HEK293T (cell line): ENCODE data around the gene LRRC74A.

Experiments
- CTCF ChIA-PET: fragments of 350-600 bp; formaldehyde crosslinking; extraction: SDS; loops from one replicate; lab custom pipeline; 2021; ENCODE audit warnings: antibody characterized with exemption, inconsistent platforms; lab: Yijun Ruan, JAX
- POLR2A ChIA-PET: fragments of 350-600 bp; formaldehyde crosslinking; extraction: SDS; loops from one replicate; lab custom pipeline; 2020; ENCODE audit warnings: antibody characterized with exemption, inconsistent platforms; lab: Yijun Ruan, JAX
- DNase-seq: peaks from one replicate; pipeline ENCODE4 v3.0.0; 2012; ENCODE audit warnings: mixed read lengths; ENCODE audit errors: extremely low spot score
- ARNT ChIP-seq: fragments of 450-650 bp; IDR thresholded peaks from 2 replicates; pipeline ENCODE4 v1.6.1; 2017; ENCODE audit warnings: mild to moderate bottlenecking
- BHLHE40 ChIP-seq: fragments of 450-650 bp; IDR thresholded peaks from 2 replicates; pipeline ENCODE4 v1.6.1; 2016; ENCODE audit warnings: mild to moderate bottlenecking, moderate library complexity, borderline replicate concordance
- CTBP1 ChIP-seq: fragments of 450-650 bp; IDR thresholded peaks from 2 replicates; pipeline ENCODE4 v1.6.1; 2016; ENCODE audit warnings: borderline replicate concordance
- ELF4 ChIP-seq: fragments of 450-650 bp; IDR thresholded peaks from 2 replicates; pipeline ENCODE4 v1.6.1; 2017; ENCODE audit warnings: antibody characterized with exemption
- FOXA1 ChIP-seq: fragments of 450-650 bp; IDR thresholded peaks from 2 replicates; pipeline ENCODE4 v1.6.1; 2016; ENCODE audit warnings: mild to moderate bottlenecking
- FOXK2 ChIP-seq: fragments of 450-650 bp; IDR thresholded peaks from 2 replicates; pipeline ENCODE4 v1.6.1; 2016; ENCODE audit warnings: mild to moderate bottlenecking
- FOXM1 ChIP-seq: fragments of 450-650 bp; IDR thresholded peaks from 2 replicates; pipeline ENCODE4 v1.6.1; 2017; ENCODE audit warnings: mild to moderate bottlenecking, borderline replicate concordance
- HDGF ChIP-seq: fragments of 450-650 bp; IDR thresholded peaks from 2 replicates; pipeline ENCODE4 v1.6.1; 2017; ENCODE audit warnings: antibody characterized with exemption, borderline replicate concordance
- L3MBTL2 ChIP-seq: fragments of 450-650 bp; conservative IDR thresholded peaks from 2 replicates; pipeline ENCODE4 v1.6.1; 2016; ENCODE audit warnings: mild to moderate bottlenecking
- LEF1 ChIP-seq: fragments of 450-650 bp; IDR thresholded peaks from 2 replicates; pipeline ENCODE4 v1.6.1; 2017; ENCODE audit warnings: mild to moderate bottlenecking, borderline replicate concordance
- NFRKB ChIP-seq: fragments of 450-650 bp; IDR thresholded peaks from 2 replicates; pipeline ENCODE4 v1.6.1; 2016; ENCODE audit warnings: mild to moderate bottlenecking, moderate library complexity
- SP1 ChIP-seq: fragments of 450-650 bp; IDR thresholded peaks from 2 replicates; pipeline ENCODE4 v1.6.1; 2017
- SUZ12 ChIP-seq: fragments of 450-650 bp; IDR thresholded peaks from 2 replicates; pipeline ENCODE4 v1.6.1; 2016; ENCODE audit warnings: mild to moderate bottlenecking
- TARDBP ChIP-seq: fragments of 450-650 bp; IDR thresholded peaks from 2 replicates; pipeline ENCODE4 v1.6.1; 2016
- ZNF384 ChIP-seq: fragments of 450-650 bp; IDR thresholded peaks from 2 replicates; pipeline ENCODE4 v1.6.1; 2016
- TF ChIP-seq, protein P1 (sequence below): fragments of 450-650 bp; IDR thresholded peaks from 2 replicates; pipeline ENCODE4 v1.6.1; 2016

LRRC74A gene

DNA sequence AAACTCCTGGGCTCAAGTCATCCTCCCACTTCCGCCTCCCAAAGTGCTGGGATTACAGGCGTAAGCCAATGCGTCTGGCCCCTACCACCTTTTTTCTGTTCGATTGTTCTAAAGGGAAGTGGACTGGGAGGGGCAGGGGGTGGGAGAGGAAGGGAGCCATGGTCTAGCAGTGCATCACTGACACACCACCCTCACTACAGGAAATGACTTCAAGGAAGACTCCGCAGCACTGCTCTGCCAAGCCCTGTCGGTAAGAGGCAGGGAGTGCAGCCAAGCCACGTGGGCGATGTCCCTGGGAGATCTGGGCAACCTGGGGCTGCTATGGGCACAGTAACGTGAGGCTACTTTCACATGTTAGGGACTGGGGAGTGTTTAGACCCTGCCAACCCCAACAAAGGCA lies 18.0 kb downstream of the LRRC74A start:
- POLR2A ChIA-PET, result no interaction called here
- TF ChIP-seq ARNT (no peak), CTBP1 (no peak), FOXM1 (no peak), FOXK2 (no peak), LEF1 (no peak), HDGF (no peak), SUZ12 (no peak), TARDBP (no peak), ELF4 (no peak), L3MBTL2 (no peak), NFRKB (no peak), FOXA1 (no peak), SP1 (no peak)
- TF ChIP-seq, protein P1, sequence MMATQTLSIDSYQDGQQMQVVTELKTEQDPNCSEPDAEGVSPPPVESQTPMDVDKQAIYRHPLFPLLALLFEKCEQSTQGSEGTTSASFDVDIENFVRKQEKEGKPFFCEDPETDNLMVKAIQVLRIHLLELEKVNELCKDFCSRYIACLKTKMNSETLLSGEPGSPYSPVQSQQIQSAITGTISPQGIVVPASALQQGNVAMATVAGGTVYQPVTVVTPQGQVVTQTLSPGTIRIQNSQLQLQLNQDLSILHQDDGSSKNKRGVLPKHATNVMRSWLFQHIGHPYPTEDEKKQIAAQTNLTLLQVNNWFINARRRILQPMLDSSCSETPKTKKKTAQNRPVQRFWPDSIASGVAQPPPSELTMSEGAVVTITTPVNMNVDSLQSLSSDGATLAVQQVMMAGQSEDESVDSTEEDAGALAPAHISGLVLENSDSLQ, result no peak
- no peak for DNase-seq

DNA sequence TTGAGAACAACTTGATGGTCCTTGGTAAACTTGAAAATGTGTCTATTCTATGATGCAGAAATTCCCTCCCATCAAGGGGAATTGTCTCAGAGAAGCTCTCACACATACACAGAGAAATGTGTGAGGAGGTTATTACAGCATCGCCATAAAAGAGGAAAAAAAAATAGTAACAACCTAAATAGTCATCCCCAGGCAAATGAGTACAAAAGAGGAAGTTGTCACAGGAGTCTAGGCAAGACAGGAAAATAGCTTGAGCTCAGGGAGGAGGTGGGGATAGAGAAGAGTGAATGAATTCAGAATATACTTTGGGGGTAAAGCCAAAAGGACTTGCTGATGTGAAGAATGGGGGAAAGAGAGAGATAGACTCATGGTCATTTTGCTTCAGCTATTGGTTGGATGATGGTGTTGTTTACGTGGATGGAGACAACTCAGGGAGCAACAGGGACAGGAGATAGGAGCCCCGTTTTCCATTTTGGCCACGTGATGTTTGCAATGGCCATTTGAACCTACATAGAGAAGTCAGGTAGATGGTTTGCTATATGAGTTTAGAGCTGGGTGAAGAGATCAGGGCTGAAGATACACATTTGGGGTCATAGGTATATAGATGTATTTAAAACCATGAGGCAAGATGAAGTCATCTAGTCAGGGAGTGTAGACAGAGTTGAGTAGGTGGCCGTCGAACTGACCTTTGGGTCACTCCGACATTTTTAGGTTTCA lies 20.3 kb downstream of the LRRC74A start:
- DNase-seq, result no peak
- POLR2A ChIA-PET, result no interaction called here
- CTCF ChIA-PET, result interaction anchor here (0.8 kb wide), 1 partner anchor 224 kb away, joined by 3 read pairs; no protein-coding TSS in a partner anchor

More for the DNA sequence above, 18.0 kb downstream of the LRRC74A start:
- CTCF ChIA-PET, result no interaction called here

DNA sequence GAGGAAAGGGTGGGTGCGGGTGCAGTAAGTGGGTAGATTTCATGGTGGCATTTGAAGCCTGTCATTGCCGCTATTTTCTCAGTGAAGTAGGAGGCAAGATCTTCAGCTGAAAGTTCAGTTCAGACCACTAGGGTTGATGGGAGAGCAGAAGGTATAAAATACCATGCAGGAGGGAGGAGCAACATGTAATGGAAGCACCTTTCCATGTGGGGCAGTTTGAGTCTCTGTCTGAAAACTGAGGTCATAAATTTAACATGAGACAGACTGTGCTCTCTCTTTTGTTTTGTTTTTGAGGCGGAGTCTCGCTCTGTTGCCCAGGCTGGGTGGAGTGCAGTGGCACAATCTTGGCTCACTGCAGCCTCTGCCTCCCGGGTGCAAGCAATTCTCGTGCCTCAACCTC lies 22.7 kb downstream of the LRRC74A start:
- TF ChIP-seq, protein P1, result peak; percentile 74
- TF ChIP-seq ELF4 (no peak), SP1 (no peak), FOXK2 (no peak)
- DNase-seq, result peak; percentile 56
- ChIA-PET CTCF (interaction anchor here (0.6 to 1.5 kb wide), 3 partner anchors 23 to 140 kb away, joined by 3 to 4 read pairs (median 3); partner anchors contain the start of gene LRRC74A), POLR2A (no interaction called here)

More for the DNA sequence above, 20.3 kb downstream of the LRRC74A start:
- TF ChIP-seq ARNT, result no peak
- TF ChIP-seq NFRKB, result no peak
- no peak for TF ChIP-seq HDGF

DNA sequence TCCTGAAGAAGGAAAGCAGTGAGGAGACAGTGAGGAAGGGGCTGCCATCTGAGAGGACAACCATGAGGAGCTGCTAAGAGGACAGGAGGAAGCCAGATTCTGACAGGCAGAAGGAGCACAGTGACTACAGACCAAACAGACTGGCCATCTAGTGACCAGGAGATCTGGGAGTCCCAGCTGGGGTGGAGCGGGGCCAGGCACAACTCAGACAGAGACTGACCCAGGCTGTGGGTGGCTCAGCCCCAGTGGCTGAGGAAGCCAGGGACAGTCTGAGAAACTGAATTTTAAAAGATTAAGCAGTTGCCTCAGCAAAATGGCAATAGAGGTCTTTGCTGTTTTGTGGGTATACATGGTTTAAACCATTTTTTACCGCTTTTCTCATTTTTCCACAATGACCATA lies 28.9 kb downstream of the LRRC74A start:
- ChIA-PET POLR2A (no interaction called here), CTCF (interaction anchor here (1.2 kb wide), 1 partner anchor 17 kb away, joined by 4 read pairs; no protein-coding TSS in a partner anchor)
- no peak for DNase-seq
- TF ChIP-seq, protein P1, result no peak
- no peak for TF ChIP-seq ARNT
- TF ChIP-seq ELF4, result no peak
- TF ChIP-seq FOXM1, result no peak
- TF ChIP-seq ZNF384, result no peak
- TF ChIP-seq HDGF, result no peak
- TF ChIP-seq SUZ12, result no peak
- TF ChIP-seq LEF1, result no peak
- TF ChIP-seq FOXA1, result no peak
- no peak for TF ChIP-seq TARDBP
- no peak for TF ChIP-seq L3MBTL2
- TF ChIP-seq BHLHE40, result no peak

DNA sequence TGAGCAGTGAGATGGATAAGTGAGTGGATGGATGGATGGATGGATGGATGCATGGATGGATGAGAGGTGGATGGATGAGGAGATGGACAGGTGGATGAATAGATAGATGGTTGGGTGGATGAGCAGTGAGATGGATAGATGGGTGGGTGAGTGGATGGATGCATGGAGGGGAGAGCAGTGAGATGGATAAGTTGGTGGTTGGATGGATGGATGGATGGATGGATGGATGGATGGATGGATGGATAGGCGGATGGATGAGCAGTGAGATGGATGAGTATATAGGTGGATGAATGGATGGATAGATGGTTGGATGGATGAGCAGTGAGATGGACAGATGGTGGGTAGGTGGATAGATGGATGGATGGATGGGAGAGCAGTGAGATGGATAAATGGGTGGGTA lies 30.6 kb downstream of the LRRC74A start:
- no peak for TF ChIP-seq SUZ12
- no peak for TF ChIP-seq FOXA1
- no peak for TF ChIP-seq ARNT
- TF ChIP-seq HDGF, result no peak
- TF ChIP-seq FOXK2, result no peak
- no peak for TF ChIP-seq BHLHE40
- no peak for TF ChIP-seq ELF4
- TF ChIP-seq ZNF384, result no peak
- TF ChIP-seq NFRKB, result no peak
- TF ChIP-seq TARDBP, result no peak
- no peak for TF ChIP-seq FOXM1
- no peak for TF ChIP-seq LEF1
- TF ChIP-seq SP1, result no peak
- ChIA-PET POLR2A (no interaction called here), CTCF (no interaction called here)
- no peak for DNase-seq

DNA sequence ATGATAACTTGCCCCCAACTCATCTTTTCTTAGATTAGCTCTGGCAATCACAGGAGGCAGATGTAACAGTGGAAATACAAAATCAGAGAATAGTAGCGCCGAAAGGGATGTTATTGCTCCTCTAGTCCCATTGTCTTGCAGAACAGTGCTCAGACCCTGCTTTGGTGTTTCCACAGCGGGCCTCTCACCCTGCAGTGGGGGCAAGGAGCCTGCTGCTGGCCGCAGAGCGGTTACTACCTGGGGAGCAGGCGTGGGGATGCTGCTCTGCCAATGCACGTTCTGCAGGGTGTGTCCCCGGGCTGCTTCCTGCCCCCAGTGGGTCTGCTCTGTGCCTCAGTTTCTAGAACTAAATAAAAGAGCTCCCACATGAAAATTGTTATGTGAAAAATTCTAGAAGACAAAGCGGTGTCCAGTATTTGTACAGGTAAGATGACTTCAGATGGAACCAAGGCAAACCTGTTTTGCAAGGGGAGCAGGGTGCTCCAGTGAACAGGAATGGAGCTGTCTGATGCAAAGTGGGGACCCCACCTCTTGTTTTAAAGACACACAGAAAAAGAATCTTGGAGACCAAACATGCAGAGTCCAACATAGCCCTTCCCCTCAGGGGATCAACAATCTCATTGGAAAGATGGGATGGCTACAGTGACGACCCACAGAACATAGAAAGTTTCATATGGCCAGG lies 35.5 kb downstream of the LRRC74A start:
- TF ChIP-seq FOXK2 (no peak), FOXM1 (no peak), FOXA1 (no peak), LEF1 (no peak), L3MBTL2 (no peak), ZNF384 (no peak), ELF4 (no peak), SUZ12 (no peak), BHLHE40 (no peak), TARDBP (no peak), ARNT (no peak), CTBP1 (no peak), NFRKB (no peak), HDGF (no peak), SP1 (no peak)
- TF ChIP-seq, protein P1, result no peak
- DNase-seq, result no peak
- CTCF ChIA-PET, result no interaction called here
- POLR2A ChIA-PET, result no interaction called here
